ENCODE results near the gene GSE1. TPM values are rescaled to one million over a fixed set of nuclear protein-coding genes. Genes with fewer than 3 reads are reported as not detected.

Gene GSE1
- total RNA-seq, 3 donors from 2014 or later, result 52.3 to 105 (median 60.7) TPM

DNA sequence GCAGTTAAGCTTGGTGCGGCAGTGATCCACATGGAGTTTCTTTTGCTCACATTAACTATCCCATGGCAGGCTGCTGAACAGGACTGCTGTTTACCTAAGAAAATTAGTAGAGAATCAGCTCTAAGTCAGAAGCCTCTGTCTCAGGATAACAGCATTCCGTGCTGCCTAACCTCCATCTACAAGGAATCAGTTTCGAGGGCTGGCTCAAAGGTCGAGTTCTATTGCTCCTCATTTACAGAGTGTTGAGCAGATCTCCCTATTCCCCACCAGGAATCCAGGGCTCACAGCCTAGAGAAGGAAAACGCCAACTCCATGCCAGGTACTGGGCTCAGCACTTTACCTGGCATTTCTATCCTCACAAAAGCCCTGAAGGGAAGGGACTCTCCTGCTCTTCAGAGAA lies 65.7 kb downstream of the GSE1 start:
- intact Hi-C loops (cut with DNase I; ENCODE audit: low total_unique reads), result no loop called here
- Histone ChIP-seq H3K9me3 (no peaks in the 10 kb centered on the region), H3K4me1 (no peaks in the 10 kb centered on the region), H3K36me3 (no peaks in the 10 kb centered on the region), H3K4me3 (no peak overlapping the region), H3K27me3 (no peaks in the 10 kb centered on the region), H3K27ac (no peak overlapping the region)
- TF ChIP-seq POLR2AphosphoS5 (IDR thresholded peaks at IDR 0.05), result no peak
- no peak for DNase-seq (ENCODE audit: low spot score in 2 of 2)

DNA sequence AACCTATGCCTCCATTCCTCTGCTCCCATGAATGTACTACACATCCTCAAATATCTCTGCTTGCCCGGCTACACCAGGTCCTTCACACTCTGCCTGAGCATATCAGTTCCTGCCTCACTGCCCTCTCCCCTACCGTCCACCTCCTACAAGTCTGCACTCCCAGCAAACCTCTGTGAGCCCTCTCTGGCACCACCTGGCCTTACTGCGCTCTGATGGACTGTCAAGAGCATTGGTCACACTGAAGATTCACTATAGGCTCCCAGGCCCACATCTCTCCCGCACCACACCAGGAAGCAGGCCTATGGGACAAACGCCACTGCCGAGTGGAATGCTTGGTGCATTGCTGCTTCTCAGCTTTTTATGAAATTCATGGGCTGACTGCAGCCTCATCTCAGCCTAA lies 66.7 kb downstream of the GSE1 start:
- H3K4me3 ChIP-seq, result no peak overlapping the region
- no peaks in the 10 kb centered on the region for H3K27me3 ChIP-seq
- intact Hi-C loops (cut with DNase I; ENCODE audit: low total_unique reads), result no loop called here

DNA sequence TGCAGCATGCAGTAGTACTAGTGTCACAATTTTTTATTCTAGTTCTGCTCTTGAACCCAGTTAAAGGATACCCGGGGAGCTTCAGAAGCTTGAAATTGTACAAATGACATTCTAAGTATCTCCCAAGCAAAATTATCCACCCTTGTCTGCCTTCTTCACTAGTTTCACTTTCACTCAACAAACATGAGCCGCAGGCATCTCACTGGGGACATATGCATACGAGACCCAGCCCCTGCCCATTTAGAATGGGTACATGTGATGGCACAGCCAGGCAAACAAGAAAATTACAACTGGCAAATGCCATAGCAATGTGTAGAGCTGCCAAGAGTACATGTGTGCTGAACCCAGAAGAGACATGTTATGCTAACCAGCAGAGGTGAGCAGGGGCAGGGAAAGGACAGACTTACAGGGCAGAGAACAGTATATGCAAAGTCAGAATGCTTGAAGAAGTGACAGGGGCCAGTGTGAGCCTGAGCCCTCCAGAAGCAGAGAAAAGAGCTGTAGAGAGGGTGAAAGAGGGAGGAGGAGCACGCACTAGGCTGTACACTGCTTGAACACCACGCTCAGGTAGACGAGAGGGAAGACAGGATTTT lies 67.3 kb downstream of the GSE1 start:
- Histone ChIP-seq H3K4me1 (no peaks in the 10 kb centered on the region), H3K9me3 (no peaks in the 10 kb centered on the region), H3K27me3 (no peaks in the 10 kb centered on the region), H3K4me3 (no peak overlapping the region), H3K27ac (peak overlapping the region in 1 of 2 donors; percentile 23), H3K36me3 (no peaks in the 10 kb centered on the region)
- intact Hi-C loops (cut with DNase I; ENCODE audit: low total_unique reads), result no loop called here
- TF ChIP-seq, protein P1, sequence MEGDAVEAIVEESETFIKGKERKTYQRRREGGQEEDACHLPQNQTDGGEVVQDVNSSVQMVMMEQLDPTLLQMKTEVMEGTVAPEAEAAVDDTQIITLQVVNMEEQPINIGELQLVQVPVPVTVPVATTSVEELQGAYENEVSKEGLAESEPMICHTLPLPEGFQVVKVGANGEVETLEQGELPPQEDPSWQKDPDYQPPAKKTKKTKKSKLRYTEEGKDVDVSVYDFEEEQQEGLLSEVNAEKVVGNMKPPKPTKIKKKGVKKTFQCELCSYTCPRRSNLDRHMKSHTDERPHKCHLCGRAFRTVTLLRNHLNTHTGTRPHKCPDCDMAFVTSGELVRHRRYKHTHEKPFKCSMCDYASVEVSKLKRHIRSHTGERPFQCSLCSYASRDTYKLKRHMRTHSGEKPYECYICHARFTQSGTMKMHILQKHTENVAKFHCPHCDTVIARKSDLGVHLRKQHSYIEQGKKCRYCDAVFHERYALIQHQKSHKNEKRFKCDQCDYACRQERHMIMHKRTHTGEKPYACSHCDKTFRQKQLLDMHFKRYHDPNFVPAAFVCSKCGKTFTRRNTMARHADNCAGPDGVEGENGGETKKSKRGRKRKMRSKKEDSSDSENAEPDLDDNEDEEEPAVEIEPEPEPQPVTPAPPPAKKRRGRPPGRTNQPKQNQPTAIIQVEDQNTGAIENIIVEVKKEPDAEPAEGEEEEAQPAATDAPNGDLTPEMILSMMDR (IDR thresholded peaks at IDR 0.05), result no peak
- TF ChIP-seq POLR2AphosphoS5 (IDR thresholded peaks at IDR 0.05) (no peak), POLR2A (IDR thresholded peaks at IDR 0.05) (no peak)
- DNase-seq (ENCODE audit: low spot score in 2 of 2), result no peak

More for the DNA sequence above, 66.7 kb downstream of the GSE1 start:
- H3K27ac ChIP-seq, result no peak overlapping the region
- H3K9me3 ChIP-seq, result no peaks in the 10 kb centered on the region
- DNase-seq (ENCODE audit: low spot score in 2 of 2), result no peak
- TF ChIP-seq POLR2AphosphoS5 (IDR thresholded peaks at IDR 0.05), result no peak
- TF ChIP-seq, protein P1 (IDR thresholded peaks at IDR 0.05), result no peak
- TF ChIP-seq POLR2A (IDR thresholded peaks at IDR 0.05), result no peak
- H3K4me1 ChIP-seq, result no peaks in the 10 kb centered on the region
- no peaks in the 10 kb centered on the region for H3K36me3 ChIP-seq

DNA sequence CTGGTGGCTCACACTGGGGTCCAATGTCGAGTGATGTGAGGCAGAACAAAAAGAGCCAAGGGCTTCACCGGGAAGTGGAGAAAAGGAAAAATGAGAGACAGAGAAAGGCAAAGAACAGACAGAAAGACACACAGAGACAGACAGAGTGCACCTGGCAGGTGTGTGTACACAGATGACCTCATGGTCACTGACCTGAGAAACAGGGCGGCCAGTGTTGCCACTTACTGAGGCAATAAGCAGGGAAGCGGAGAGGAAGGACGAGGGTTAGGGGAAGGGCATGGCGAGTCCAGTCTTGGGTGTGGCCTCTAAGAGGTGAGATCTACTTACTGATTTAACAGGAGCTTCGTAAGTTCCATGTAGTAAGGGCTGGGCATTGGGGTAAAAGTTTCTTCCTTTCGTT lies 68.1 kb downstream of the GSE1 start:
- TF ChIP-seq POLR2A (IDR thresholded peaks at IDR 0.05) (no peak), POLR2AphosphoS5 (IDR thresholded peaks at IDR 0.05) (no peak)
- TF ChIP-seq, protein P1 (IDR thresholded peaks at IDR 0.05), result no peak

DNA sequence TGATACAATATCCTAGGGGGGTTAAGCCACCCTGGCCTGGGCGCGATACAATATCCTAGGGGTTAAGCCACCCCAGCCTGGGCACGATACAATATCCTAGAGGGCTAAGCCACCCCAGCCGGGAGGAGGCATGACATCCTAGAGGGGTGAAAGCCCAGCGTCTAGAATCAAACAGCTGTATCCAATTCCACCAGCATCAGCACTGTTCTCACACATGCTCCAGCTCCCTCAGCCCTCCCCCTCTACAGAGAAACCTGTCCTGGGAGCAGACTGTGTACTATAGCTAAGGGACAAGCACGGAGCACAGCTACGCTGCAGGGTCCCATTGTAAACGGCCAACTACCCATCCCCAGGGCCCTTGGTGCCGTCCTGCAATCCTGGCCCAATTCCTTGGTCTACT lies 69.4 kb downstream of the GSE1 start:
- intact Hi-C loops (cut with DNase I; ENCODE audit: low total_unique reads), result no loop called here
- DNase-seq (ENCODE audit: low spot score in 2 of 2), result no peak
- H3K9me3 ChIP-seq, result no peaks in the 10 kb centered on the region
- H3K27ac ChIP-seq, result no peak overlapping the region
- TF ChIP-seq POLR2AphosphoS5 (IDR thresholded peaks at IDR 0.05), result no peak
- no peak for TF ChIP-seq POLR2A (IDR thresholded peaks at IDR 0.05)
- TF ChIP-seq, protein P1 (IDR thresholded peaks at IDR 0.05), result no peak
- no peaks in the 10 kb centered on the region for H3K27me3 ChIP-seq
- no peaks in the 10 kb centered on the region for H3K36me3 ChIP-seq
- H3K4me1 ChIP-seq, result no peaks in the 10 kb centered on the region
- no peak overlapping the region for H3K4me3 ChIP-seq

More for the DNA sequence above, 68.1 kb downstream of the GSE1 start:
- Histone ChIP-seq H3K4me3 (no peak overlapping the region), H3K27me3 (no peaks in the 10 kb centered on the region), H3K4me1 (no peaks in the 10 kb centered on the region), H3K9me3 (no peaks in the 10 kb centered on the region), H3K36me3 (no peaks in the 10 kb centered on the region), H3K27ac (peak overlapping the region; percentile 23 to 31)
- no peak for DNase-seq (ENCODE audit: low spot score in 2 of 2)
- intact Hi-C loops (cut with DNase I; ENCODE audit: low total_unique reads), result no loop called here

Measured in breast epithelium (tissue), 4 donors.